ENCODE data around the gene CCDC170.
"Not testable (repeated sequence)": the region's sequence is repeated elsewhere in the genome, so short reads cannot be mapped to it uniquely, and the experiment has no call there.

The CCDC170 gene

GRCh38 chr6:151539506-151540268 is 45.9 kb downstream of the CCDC170 start:
- DNase-seq (ENCODE audit: insufficient read length, low spot score) (no peak), FAIRE-seq (no peak)

GRCh38 chr6:151544453-151544852 is 50.6 kb downstream of the CCDC170 start:
- no peak for FAIRE-seq
- DNase-seq (ENCODE audit: insufficient read length, low spot score): no peak

- FAIRE-seq; DNase-seq (ENCODE audit: insufficient read length, low spot score): not testable (repeated sequence)
Observed at GRCh38 chr6:151544884-151545283, 51.1 kb downstream of the CCDC170 start.

GRCh38 chr6:151546941-151547659 is 53.3 kb downstream of the CCDC170 start:
- FAIRE-seq (no peak), DNase-seq (ENCODE audit: insufficient read length, low spot score) (no peak)

- no peak for DNase-seq (ENCODE audit: insufficient read length, low spot score)
- FAIRE-seq: no peak
Observed at GRCh38 chr6:151548201-151548600, 54.4 kb downstream of the CCDC170 start.

- FAIRE-seq: no peak
- no peak for DNase-seq (ENCODE audit: insufficient read length, low spot score)
Observed at GRCh38 chr6:151549790-151550189, 56.0 kb downstream of the CCDC170 start.

GRCh38 chr6:151550618-151551017 is 56.8 kb downstream of the CCDC170 start:
- FAIRE-seq (no peak), DNase-seq (ENCODE audit: insufficient read length, low spot score) (no peak)

GRCh38 chr6:151551223-151551857 is 57.5 kb downstream of the CCDC170 start:
- FAIRE-seq (no peak), DNase-seq (ENCODE audit: insufficient read length, low spot score) (no peak)

- FAIRE-seq (no peak), DNase-seq (ENCODE audit: insufficient read length, low spot score) (no peak)
Observed at GRCh38 chr6:151553416-151554165, 59.8 kb downstream of the CCDC170 start.

GRCh38 chr6:151561238-151561637 is 67.4 kb downstream of the CCDC170 start:
- DNase-seq (ENCODE audit: insufficient read length, low spot score): no peak
- no peak for FAIRE-seq

GRCh38 chr6:151564654-151565053 is 70.8 kb downstream of the CCDC170 start:
- DNase-seq (ENCODE audit: insufficient read length, low spot score) (no peak), FAIRE-seq (no peak)

GRCh38 chr6:151565940-151566339 is 72.1 kb downstream of the CCDC170 start:
- DNase-seq (ENCODE audit: insufficient read length, low spot score): no peak

GRCh38 chr6:151566557-151566956 is 72.7 kb downstream of the CCDC170 start:
- FAIRE-seq (no peak), DNase-seq (ENCODE audit: insufficient read length, low spot score) (no peak)

More at GRCh38 chr6:151565940-151566339, 72.1 kb downstream of the CCDC170 start:
- FAIRE-seq: no peak

GRCh38 chr6:151576633-151577032 is 82.8 kb downstream of the CCDC170 start:
- DNase-seq (ENCODE audit: insufficient read length, low spot score) (no peak), FAIRE-seq (no peak)

- no peak for FAIRE-seq
- DNase-seq (ENCODE audit: insufficient read length, low spot score): no peak
Observed at GRCh38 chr6:151577257-151577656, 83.4 kb downstream of the CCDC170 start.

GRCh38 chr6:151585741-151586140 is 91.9 kb downstream of the CCDC170 start:
- FAIRE-seq: no peak
- no peak for DNase-seq (ENCODE audit: insufficient read length, low spot score)

- no peak for FAIRE-seq
- DNase-seq (ENCODE audit: insufficient read length, low spot score): no peak
Observed at GRCh38 chr6:151589667-151590066, 95.8 kb downstream of the CCDC170 start.

- DNase-seq (ENCODE audit: insufficient read length, low spot score): no peak
- FAIRE-seq: no peak
Observed at GRCh38 chr6:151590742-151591141, 96.9 kb downstream of the CCDC170 start.

GRCh38 chr6:151592449-151593159 is 98.8 kb downstream of the CCDC170 start:
- FAIRE-seq: no peak

More at GRCh38 chr6:151592449-151593159, 98.8 kb downstream of the CCDC170 start:
- no peak for DNase-seq (ENCODE audit: insufficient read length, low spot score)

All from HTR-8/SVneo (cell line).